Neural cell (in vitro differentiated cells): Measurements from ENCODE around the gene SELENOO. TPM values are rescaled to one million over a fixed set of nuclear protein-coding genes. Genes with fewer than 3 reads are reported as not detected.

Experiments used
- H2AFZ ChIP-seq: fragments of 200-600, 300-800 bp; sonication (generic), shearing (Covaris generic); 2 replicates; pipeline ENCODE4 v1.6.0; 2014; ENCODE audit warnings: low read depth, mild to moderate bottlenecking, antibody characterized with exemption, low read length, moderate library complexity
- H3F3A ChIP-seq: fragments of 200-600 bp; shearing (Covaris generic); 2 replicates; pipeline ENCODE4 v1.6.1; 2016; ENCODE audit warnings: mild to moderate bottlenecking, moderate library complexity, mixed read lengths, antibody characterized with exemption, low read length; ENCODE audit not compliant: insufficient read depth, poor library complexity, severe bottlenecking
- H3K27ac ChIP-seq: fragments of 200-600, 300-800 bp; sonication (generic), shearing (Covaris generic); 2 replicates; pipeline ENCODE4 v1.5.1; 2014; ENCODE audit warnings: mild to moderate bottlenecking, low read length, moderate library complexity
- H3K27me3 ChIP-seq: fragments of 300-800, 200-600 bp; sonication (generic), shearing (Covaris generic); 2 replicates; pipeline ENCODE4 v1.6.0; 2014; ENCODE audit warnings: mild to moderate bottlenecking, low read depth, low read length, moderate library complexity; ENCODE audit not compliant: insufficient read depth
- H3K36me3 ChIP-seq: fragments of 300-800, 200-600 bp; sonication (generic), shearing (Covaris generic); 2 replicates; pipeline ENCODE4 v1.5.1; 2014; ENCODE audit warnings: mild to moderate bottlenecking, antibody characterized with exemption, low read length, moderate library complexity; ENCODE audit not compliant: insufficient read depth
- H3K4me2 ChIP-seq: fragments of 300-800, 200-600 bp; sonication (generic), shearing (Covaris generic); 2 replicates; pipeline ENCODE4 v1.6.0; 2014; ENCODE audit warnings: mild to moderate bottlenecking, low read length
- H3K4me3 ChIP-seq: fragments of 300-800, 200-600 bp; sonication (generic), shearing (Covaris generic); 2 replicates; pipeline ENCODE4 v1.5.1; 2014; ENCODE audit warnings: mild to moderate bottlenecking, low read length, moderate library complexity
- H3K79me2 ChIP-seq: fragments of 200-600 bp; shearing (Covaris generic); replicated peaks from 2 replicates; pipeline ENCODE4 v1.6.0; 2014; ENCODE audit warnings: mild to moderate bottlenecking, low read length, moderate library complexity; ENCODE audit not compliant: insufficient read depth
- H3K9ac ChIP-seq: fragments of 300-800, 200-600 bp; sonication (generic), shearing (Covaris generic); 2 replicates; pipeline ENCODE4 v1.6.1; 2016; ENCODE audit warnings: mild to moderate bottlenecking, low read length, mixed read lengths
- H3K9me2 ChIP-seq: fragments of 200-600 bp; shearing (Covaris generic); 2 replicates; pipeline ENCODE4 v1.6.1; 2016; ENCODE audit warnings: mild to moderate bottlenecking, low read length, mixed read lengths; ENCODE audit not compliant: insufficient read depth
- H3K9me3 ChIP-seq: fragments of 200-600, 300-800 bp; sonication (generic), shearing (Covaris generic); 2 replicates; pipeline ENCODE4 v1.6.1; 2016; ENCODE audit warnings: mild to moderate bottlenecking, mixed run types, low read length, moderate library complexity, mixed read lengths
- H4K20me1 ChIP-seq: fragments of 200-600 bp; shearing (Covaris generic); 2 replicates; pipeline ENCODE4 v1.6.1; 2016; ENCODE audit warnings: mild to moderate bottlenecking, mixed run types; ENCODE audit not compliant: insufficient read depth
- EP300 ChIP-seq: fragments of 450-650 bp; conservative IDR thresholded peaks from 2 replicates; pipeline ENCODE4 v1.6.1; 2014; ENCODE audit warnings: antibody characterized with exemption, mild to moderate bottlenecking, moderate library complexity; ENCODE audit not compliant: poor library complexity, severe bottlenecking
- EZH2 ChIP-seq: fragments of 200-600, 300-800 bp; shearing (Covaris generic), sonication (generic); IDR thresholded peaks from 2 replicates; pipeline ENCODE4 v1.6.1; 2014; ENCODE audit warnings: antibody characterized with exemption, low read length, borderline replicate concordance, mild to moderate bottlenecking; ENCODE audit not compliant: insufficient read depth, poor library complexity, severe bottlenecking
- MXI1 ChIP-seq: fragments of 450-650 bp; conservative IDR thresholded peaks from 2 replicates; pipeline ENCODE4 v1.6.1; 2014; ENCODE audit warnings: antibody characterized with exemption, mild to moderate bottlenecking; ENCODE audit not compliant: poor library complexity, severe bottlenecking
- POLR2AphosphoS5 ChIP-seq: IDR thresholded peaks from 2 replicates; pipeline ENCODE4 v1.6.1; 2012
- RAD21 ChIP-seq: fragments of 450-650 bp; conservative IDR thresholded peaks from 2 replicates; pipeline ENCODE4 v1.6.1; 2014; ENCODE audit warnings: antibody characterized with exemption, mild to moderate bottlenecking, moderate library complexity
- REST ChIP-seq: IDR thresholded peaks from 2 replicates; pipeline ENCODE4 v1.6.1; 2012; ENCODE audit warnings: borderline replicate concordance
- SMC3 ChIP-seq: fragments of 450-650 bp; conservative IDR thresholded peaks from 2 replicates; pipeline ENCODE4 v1.6.1; 2014; ENCODE audit warnings: antibody characterized with exemption, mild to moderate bottlenecking, moderate library complexity; ENCODE audit not compliant: poor library complexity
- TAF1 ChIP-seq: IDR thresholded peaks from 2 replicates; pipeline ENCODE4 v1.6.1; 2012; ENCODE audit warnings: low read depth
- polyA plus RNA-seq: library from polyadenylated mRNA; depleted of rRNA; stranded (reverse); fragments of >200 nt; gene quantifications from 2 replicates; pipeline ENCODE4 v1.2.3, GENCODE V29; 2014
- TF ChIP-seq, protein P1 (sequence below): fragments of 450-650 bp; IDR thresholded peaks from 2 replicates; pipeline ENCODE4 v1.5.1; 2014; ENCODE audit warnings: antibody characterized with exemption, mild to moderate bottlenecking, moderate library complexity; ENCODE audit not compliant: poor library complexity, severe bottlenecking

The SELENOO gene
- polyA plus RNA-seq, 1 donor from 2014 or later: 42.0 TPM

- H3K4me3 ChIP-seq: no peak overlapping the region
- no peaks in the 10 kb centered on the region for H3K79me2 ChIP-seq
- TF ChIP-seq EZH2 (no peak), SMC3 (no peak), EP300 (no peak), REST (no peak), POLR2AphosphoS5 (no peak), RAD21 (no peak), MXI1 (no peak), TAF1 (no peak)
- TF ChIP-seq, protein P1, sequence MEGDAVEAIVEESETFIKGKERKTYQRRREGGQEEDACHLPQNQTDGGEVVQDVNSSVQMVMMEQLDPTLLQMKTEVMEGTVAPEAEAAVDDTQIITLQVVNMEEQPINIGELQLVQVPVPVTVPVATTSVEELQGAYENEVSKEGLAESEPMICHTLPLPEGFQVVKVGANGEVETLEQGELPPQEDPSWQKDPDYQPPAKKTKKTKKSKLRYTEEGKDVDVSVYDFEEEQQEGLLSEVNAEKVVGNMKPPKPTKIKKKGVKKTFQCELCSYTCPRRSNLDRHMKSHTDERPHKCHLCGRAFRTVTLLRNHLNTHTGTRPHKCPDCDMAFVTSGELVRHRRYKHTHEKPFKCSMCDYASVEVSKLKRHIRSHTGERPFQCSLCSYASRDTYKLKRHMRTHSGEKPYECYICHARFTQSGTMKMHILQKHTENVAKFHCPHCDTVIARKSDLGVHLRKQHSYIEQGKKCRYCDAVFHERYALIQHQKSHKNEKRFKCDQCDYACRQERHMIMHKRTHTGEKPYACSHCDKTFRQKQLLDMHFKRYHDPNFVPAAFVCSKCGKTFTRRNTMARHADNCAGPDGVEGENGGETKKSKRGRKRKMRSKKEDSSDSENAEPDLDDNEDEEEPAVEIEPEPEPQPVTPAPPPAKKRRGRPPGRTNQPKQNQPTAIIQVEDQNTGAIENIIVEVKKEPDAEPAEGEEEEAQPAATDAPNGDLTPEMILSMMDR: no peak
- no peak overlapping the region for H2AFZ ChIP-seq
- H3K36me3 ChIP-seq: no peaks in the 10 kb centered on the region
- H4K20me1 ChIP-seq: no peaks in the 10 kb centered on the region
- no peaks in the 10 kb centered on the region for H3K27me3 ChIP-seq
- H3K9me3 ChIP-seq: no peaks in the 10 kb centered on the region
- H3K27ac ChIP-seq: no peak overlapping the region
- no peak overlapping the region for H3K4me2 ChIP-seq
- no peak overlapping the region for H3K9ac ChIP-seq
- H3F3A ChIP-seq: no peaks in the 10 kb centered on the region
- no peaks in the 10 kb centered on the region for H3K9me2 ChIP-seq
Observed at GRCh38 chr22:50157709-50158375, 43.0 kb upstream of the SELENOO start.

- H3K9ac ChIP-seq: no peak overlapping the region
- no peaks in the 10 kb centered on the region for H4K20me1 ChIP-seq
- H3K79me2 ChIP-seq: no peaks in the 10 kb centered on the region
- H3F3A ChIP-seq: no peaks in the 10 kb centered on the region
- H3K9me2 ChIP-seq: no peaks in the 10 kb centered on the region
- H3K4me2 ChIP-seq: no peak overlapping the region
- TF ChIP-seq, protein P1: no peak
- TF ChIP-seq EZH2 (no peak), RAD21 (no peak), MXI1 (no peak), REST (no peak), SMC3 (no peak), POLR2AphosphoS5 (no peak), TAF1 (no peak), EP300 (no peak)
- no peaks in the 10 kb centered on the region for H3K9me3 ChIP-seq
- no peak overlapping the region for H3K27ac ChIP-seq
- no peaks in the 10 kb centered on the region for H3K27me3 ChIP-seq
- no peak overlapping the region for H3K4me3 ChIP-seq
- H2AFZ ChIP-seq: no peak overlapping the region
- H3K36me3 ChIP-seq: no peaks in the 10 kb centered on the region
Observed at GRCh38 chr22:50160947-50161346, 39.9 kb upstream of the SELENOO start.
